KG1 (cell line): ENCODE results near the gene NCAPD2.

ENCODE experiments used
- DNase-seq: peaks from one replicate; lab custom pipeline; 2025; lab: John Stamatoyannopoulos, UW

Gene NCAPD2

DNA sequence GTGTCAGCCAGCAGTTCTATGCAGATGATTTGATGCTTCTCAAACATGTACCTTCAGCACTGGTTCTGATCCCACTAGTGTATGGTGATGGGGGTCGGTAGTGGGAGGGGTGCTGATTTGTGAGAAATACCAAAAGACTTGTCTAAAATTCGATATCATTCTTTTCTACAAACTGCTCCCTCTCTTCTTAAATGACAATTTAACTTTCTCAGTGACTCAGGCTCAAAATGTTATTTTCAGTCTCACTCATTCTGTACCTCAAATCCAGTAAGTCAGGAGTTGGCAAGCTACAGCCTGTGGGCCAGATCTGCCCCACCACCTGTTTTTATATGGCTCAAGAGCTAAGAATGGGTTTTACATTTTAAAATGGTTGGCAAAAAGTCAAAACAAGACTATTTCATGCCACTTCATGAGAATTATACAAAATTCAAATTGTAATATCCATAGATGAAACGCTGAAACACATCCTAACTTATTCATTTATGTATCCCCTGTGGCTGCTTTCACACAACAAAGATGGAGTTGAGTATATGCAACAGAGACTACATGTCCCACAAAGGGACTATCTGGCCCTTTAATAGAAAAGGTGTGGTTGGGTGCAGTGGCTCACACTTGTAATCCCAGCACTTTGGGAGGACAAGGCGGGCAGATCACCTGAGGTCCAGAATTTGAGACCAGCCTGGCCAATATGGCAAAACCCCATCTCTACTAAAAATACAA, 80.8 kb downstream of the NCAPD2 start:
- DNase-seq = no peak

DNA sequence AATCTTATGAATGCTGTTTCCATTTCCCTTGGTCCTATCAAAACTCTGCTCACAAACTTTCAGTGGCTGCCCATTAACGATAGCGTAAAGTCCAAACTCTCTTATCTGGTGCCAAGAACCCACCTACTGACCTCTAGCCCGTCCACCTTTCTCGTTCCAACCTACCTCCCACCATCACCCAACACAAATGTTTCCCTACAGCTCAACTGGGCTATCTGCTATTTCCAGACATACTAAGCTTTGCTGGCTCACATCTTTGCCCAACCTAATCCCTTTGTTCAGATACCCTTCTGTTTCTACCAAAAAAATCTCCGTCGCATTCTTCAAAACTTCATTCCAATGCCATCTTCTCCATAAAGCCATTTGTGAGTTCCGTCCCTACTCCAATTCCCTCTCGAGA, 81.7 kb downstream of the NCAPD2 start:
- DNase-seq = no peak
